ENCODE measurements around the gene SETD1A.

Gene SETD1A

DNA sequence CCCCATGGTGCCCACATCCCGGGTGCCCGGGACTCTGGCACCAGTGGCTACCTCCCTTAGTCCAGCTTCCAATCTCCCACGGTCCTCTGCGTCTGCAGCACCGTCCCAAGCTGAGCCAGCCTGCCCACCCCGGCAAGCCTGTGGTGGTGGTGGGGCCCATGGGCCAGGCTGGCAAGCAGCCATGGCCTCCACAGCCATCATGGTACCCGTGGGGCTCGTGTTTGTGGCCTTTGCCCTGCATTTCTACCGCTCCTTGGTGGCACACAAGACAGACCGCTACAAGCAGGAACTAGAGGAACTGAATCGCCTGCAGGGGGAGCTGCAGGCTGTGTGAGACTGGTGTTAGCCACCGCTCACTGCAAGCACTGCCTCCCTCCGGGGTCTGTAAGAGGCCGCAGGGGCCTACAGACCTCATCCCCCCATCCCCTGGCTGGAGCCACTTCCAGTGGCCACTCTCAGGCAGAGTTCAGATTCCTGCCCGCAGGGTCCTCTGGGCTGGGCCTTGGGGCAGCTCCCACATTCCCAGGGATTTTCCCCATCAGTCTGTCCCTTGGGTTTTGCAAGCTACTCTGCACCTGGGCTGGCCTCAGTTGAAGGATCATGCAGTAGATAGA is 3.9 kb upstream of the SETD1A start:
- DNase-seq (ENCODE audit: low read depth in 2 of 2): peak; percentile 43 to 48

GRCh38 chr16:30954993-30955392 is 2.6 kb upstream of the SETD1A start:
- DNase-seq (ENCODE audit: low read depth in 2 of 2): no peak

GRCh38 chr16:30956601-30957455 is 726 bp upstream of the SETD1A start:
- DNase-seq (ENCODE audit: low read depth in 2 of 2): peak; percentile 91 to 93

- peak in 1 of 2 donors; percentile 26 for DNase-seq (ENCODE audit: low read depth in 2 of 2)
Measured at GRCh38 chr16:30958175-30959079, 873 bp downstream of the SETD1A start.

DNA sequence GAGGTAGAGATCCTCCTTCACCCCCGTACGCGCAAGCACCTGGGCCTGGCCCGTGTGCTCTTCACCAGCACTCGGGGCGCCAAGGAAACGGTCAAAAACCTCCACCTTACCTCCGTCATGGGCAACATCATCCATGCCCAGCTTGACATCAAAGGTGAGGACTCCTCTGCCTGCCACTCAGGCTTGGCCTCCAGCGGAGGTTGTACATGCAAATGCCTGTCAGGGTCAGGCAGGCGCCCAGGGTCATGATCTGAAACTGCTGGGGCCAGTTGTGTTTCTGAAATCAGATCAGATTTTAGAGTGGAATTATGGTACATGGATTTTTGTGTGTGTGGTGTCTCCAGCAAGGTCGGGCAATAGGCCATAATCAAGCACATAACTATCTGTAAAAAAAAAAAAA is 3.8 kb downstream of the SETD1A start:
- DNase-seq (ENCODE audit: low read depth in 2 of 2): no peak

DNA sequence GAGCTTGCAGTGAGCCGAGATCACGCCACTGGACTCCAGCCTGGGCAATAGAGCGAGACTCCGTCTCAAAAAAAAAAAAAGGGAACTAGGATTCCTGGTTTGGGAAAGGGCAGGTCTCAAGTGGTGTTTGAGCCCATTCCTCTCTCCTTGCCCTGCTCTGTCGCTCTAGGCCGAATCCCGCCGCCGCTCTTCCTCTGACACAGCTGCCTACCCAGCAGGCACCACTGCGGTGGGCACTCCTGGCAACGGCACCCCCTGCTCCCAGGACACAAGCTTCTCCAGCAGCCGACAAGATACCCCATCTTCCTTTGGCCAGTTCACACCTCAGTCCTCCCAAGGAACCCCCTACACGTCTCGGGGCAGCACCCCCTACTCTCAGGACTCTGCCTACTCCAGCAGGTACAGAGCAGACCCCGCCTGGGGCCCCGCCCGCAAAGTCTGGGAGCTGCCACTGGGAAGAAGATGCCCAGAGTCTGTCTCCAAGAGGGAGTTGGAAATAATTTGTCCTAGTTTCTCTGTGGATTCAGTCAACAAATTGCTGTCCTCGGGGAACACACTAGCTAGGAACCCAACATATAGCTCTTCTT is 6.5 kb downstream of the SETD1A start:
- no peak for DNase-seq (ENCODE audit: low read depth in 2 of 2)

DNA sequence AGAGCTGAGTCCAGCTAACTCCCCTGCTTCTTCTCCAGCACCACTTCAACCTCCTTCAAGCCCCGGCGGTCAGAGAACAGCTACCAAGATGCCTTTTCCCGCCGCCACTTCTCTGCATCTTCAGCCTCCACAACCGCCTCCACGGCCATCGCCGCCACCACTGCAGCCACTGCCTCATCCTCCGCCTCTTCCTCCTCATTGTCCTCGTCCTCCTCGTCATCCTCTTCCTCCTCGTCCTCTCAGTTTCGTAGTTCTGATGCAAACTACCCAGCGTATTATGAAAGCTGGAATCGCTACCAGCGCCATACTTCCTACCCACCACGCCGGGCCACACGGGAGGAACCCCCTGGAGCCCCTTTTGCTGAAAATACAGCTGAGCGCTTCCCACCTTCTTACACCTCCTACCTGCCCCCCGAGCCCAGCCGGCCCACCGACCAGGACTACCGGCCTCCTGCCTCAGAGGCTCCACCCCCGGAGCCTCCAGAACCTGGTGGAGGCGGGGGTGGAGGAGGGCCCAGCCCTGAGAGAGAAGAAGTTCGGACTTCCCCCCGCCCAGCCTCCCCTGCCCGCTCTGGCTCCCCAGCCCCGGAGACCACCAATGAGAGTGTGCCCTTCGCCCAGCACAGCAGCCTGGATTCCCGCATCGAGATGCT is 7.1 kb downstream of the SETD1A start:
- no peak for DNase-seq (ENCODE audit: low read depth in 2 of 2)

DNA sequence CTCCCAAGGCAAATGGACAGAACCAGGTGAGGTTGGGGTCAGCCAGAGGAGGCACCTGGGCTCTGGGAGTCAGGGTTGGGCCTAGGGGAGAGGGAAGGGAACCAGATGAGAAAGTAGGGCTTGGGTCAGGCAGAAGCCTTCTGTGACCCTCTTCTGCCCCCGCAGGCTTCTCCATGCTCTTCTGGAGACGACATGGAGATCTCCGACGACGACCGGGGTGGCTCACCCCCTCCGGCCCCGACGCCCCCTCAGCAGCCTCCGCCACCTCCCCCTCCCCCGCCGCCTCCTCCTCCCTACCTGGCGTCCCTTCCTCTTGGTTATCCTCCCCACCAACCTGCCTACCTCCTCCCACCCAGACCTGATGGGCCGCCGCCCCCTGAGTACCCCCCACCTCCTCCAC is 7.9 kb downstream of the SETD1A start:
- DNase-seq (ENCODE audit: low read depth in 2 of 2): no peak

GRCh38 chr16:30966033-30966619 is 8.6 kb downstream of the SETD1A start:
- no peak for DNase-seq (ENCODE audit: low read depth in 2 of 2)

- no peak for DNase-seq (ENCODE audit: low read depth in 2 of 2)
Measured at GRCh38 chr16:30967795-30968194, 10.2 kb downstream of the SETD1A start.

GRCh38 chr16:30969246-30969842 is 11.8 kb downstream of the SETD1A start:
- DNase-seq (ENCODE audit: low read depth in 2 of 2): no peak

GRCh38 chr16:30971298-30971697 is 13.7 kb downstream of the SETD1A start:
- DNase-seq (ENCODE audit: low read depth in 2 of 2): no peak

DNA sequence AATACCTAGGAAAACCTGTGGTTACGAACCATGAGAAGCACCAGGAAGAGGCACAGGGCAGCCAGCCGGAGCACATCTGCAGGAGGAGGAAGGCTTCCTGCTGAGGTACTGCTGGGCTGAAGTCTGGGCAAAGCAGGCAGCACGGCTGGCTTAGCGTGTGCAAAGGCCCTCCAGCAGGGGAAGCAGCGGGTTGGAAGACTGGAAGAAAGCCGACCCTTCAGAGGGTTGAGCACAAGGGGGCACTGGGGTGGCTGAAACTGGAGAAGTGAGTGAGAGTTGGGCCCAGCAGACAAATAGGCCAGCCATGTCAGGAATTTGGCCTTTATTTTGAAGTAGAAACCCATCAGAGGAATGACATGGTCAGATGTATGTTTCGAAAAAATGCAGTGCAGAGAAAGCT is 15.3 kb downstream of the SETD1A start:
- no peak for DNase-seq (ENCODE audit: low read depth in 2 of 2)

- no peak for DNase-seq (ENCODE audit: low read depth in 2 of 2)
Measured at GRCh38 chr16:30974348-30974747, 16.8 kb downstream of the SETD1A start.

- DNase-seq (ENCODE audit: low read depth in 2 of 2): no peak
Measured at GRCh38 chr16:30976486-30976885, 18.9 kb downstream of the SETD1A start.

DNA sequence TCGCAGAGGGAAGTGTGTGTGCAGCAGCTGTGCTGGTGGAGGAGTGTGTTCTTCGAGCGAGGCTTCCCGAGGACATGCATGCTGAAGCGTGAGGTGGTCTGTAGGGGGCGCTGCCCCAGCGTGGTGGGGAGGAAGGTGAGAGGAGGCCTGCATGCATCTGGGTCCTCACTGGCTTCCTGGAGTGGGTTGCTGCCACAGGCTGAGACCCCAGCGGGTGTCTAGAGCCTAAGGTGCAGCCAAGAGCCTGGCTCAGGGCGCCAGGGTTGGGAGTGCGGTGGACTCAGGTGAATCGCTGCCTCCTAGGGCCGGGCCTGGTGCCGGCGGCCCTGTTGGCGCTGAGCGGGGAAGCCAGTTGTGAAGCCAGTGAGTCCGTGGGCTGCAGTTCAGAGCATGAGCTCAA is 19.9 kb downstream of the SETD1A start:
- no peak for DNase-seq (ENCODE audit: low read depth in 2 of 2)

DNA sequence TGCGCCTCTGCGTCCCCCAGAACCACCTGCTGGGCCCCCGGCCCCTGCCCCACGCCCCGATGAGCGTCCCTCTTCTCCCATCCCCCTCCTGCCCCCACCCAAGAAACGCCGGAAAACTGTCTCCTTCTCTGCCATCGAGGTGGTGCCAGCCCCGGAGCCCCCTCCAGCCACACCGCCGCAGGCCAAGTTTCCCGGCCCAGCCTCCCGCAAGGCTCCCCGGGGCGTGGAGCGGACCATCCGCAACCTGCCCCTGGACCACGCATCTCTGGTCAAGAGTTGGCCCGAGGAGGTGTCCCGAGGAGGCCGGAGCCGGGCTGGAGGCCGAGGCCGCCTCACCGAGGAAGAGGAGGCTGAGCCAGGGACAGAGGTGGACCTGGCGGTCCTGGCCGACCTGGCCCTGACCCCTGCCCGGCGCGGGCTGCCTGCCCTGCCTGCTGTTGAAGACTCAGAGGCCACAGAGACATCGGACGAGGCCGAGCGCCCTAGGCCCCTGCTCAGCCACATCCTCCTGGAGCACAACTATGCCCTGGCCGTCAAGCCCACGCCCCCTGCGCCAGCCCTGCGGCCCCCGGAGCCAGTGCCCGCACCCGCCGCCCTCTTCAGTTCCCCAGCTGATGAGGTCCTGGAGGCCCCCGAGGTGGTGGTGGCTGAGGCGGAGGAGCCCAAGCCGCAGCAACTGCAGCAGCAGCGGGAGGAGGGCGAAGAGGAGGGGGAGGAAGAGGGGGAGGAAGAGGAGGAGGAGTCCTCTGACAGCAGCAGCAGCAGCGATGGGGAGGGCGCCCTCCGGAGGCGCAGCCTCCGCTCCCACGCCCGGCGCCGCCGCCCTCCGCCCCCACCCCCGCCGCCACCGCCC is 21.8 kb downstream of the SETD1A start:
- DNase-seq (ENCODE audit: low read depth in 2 of 2): no peak

DNA sequence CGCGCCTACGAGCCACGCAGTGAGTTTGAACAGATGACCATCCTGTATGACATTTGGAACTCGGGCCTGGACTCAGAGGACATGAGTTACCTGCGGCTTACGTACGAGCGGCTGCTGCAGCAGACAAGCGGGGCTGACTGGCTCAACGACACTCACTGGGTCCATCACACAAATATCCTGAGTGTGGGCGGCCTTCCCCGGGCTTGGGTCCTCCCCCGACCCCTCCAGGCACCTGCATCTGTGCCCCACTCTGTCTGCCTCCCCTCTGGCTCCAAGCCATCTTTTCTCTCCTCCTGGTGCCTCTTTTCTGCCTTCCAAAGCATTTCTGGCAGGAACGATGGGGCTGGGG is 22.4 kb downstream of the SETD1A start:
- no peak for DNase-seq (ENCODE audit: low read depth in 2 of 2)

GRCh38 chr16:30980434-30980833 is 22.9 kb downstream of the SETD1A start:
- no peak for DNase-seq (ENCODE audit: low read depth in 2 of 2)

DNA sequence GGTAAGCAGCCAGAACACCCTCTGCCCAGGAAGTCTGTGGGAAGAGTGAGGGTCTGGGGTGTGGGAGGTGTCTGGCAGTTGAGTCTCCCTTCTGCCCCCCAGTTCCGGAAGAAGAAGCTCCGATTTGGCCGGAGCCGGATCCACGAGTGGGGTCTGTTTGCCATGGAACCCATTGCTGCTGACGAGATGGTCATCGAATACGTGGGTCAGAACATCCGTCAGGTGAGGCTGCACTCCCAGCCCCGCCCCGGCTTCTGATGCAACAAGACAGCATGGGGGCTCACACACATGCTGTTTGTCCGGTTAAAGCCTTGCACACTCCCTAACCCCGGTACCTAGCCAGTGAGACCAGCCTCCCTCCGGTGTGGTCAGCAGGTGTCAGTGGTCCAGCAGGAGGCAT is 23.4 kb downstream of the SETD1A start:
- no peak for DNase-seq (ENCODE audit: low read depth in 2 of 2)

Measured in activated CD4-positive, alpha-beta T cell treated with anti-CD3 and anti-CD28 coated beads for 24 hours (primary cell).